ENCODE measurements around the gene NDUFS7. TPM values are rescaled to one million over a fixed set of nuclear protein-coding genes. Genes with fewer than 3 reads are reported as not detected.
A peak's percentile ranks its signal among the peaks of the same experiment; 100 is the strongest.

Gene NDUFS7
- total RNA-seq, 1 donor from 2014 or later: 71.7 TPM

DNA sequence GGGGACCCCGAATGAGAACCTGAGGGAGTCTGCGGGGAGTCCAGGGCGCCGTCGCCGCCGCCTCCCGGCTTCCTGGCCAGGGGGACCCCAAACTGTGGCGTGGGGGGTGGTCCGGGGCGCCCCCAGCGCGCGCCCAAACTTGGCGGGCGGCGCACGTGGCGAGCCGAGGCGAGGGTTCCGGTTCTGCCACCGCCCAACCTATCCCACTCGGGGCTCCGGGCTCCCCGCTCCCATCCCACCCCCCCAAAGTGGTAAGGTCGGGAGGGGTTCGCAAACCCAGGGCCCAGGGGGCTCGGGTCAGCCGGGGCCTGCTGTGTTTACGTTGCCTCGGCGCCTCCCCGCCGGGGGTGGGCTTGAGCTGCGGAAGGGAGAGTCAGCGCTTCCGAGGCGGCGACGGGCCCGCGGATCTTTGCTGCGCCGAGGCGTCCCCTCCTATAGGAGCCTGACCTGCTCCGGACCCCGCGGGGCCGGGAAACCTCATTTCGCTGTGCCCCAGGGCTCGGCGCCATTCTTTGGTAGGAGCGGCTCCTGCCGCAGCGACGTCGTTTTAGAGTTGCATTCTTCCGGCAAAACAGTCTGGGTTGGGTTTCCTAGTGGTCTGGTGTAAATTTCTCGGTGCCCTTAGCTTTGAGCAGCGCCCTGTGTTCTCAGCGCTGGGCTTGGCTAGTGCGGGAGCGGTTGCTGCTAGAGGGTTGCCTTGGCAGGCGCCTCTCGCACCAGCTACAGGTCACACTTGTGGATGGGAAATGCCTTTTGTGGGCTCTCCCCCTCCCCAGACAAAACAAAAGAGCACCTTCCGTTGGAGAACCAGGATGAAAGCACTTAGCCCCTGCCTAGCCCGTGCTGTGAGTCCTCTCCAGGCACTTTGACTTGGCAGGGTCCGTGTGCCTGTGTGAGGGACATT lies 24.8 kb downstream of the NDUFS7 start:
- peaks cover 12% of the 10 kb centered on the region for H3K36me3 Mint-ChIP-seq (ENCODE audit: unreplicated experiment)
- DNase-seq (ENCODE audit: extremely low spot score, unreplicated experiment): no peak
- TF ChIP-seq, protein P1, sequence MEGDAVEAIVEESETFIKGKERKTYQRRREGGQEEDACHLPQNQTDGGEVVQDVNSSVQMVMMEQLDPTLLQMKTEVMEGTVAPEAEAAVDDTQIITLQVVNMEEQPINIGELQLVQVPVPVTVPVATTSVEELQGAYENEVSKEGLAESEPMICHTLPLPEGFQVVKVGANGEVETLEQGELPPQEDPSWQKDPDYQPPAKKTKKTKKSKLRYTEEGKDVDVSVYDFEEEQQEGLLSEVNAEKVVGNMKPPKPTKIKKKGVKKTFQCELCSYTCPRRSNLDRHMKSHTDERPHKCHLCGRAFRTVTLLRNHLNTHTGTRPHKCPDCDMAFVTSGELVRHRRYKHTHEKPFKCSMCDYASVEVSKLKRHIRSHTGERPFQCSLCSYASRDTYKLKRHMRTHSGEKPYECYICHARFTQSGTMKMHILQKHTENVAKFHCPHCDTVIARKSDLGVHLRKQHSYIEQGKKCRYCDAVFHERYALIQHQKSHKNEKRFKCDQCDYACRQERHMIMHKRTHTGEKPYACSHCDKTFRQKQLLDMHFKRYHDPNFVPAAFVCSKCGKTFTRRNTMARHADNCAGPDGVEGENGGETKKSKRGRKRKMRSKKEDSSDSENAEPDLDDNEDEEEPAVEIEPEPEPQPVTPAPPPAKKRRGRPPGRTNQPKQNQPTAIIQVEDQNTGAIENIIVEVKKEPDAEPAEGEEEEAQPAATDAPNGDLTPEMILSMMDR (IDR thresholded peaks at IDR 0.05): no peak
- no peaks in the 10 kb centered on the region for H3K27me3 Mint-ChIP-seq (ENCODE audit: unreplicated experiment)
- H3K9me3 Mint-ChIP-seq (ENCODE audit: unreplicated experiment): no peaks in the 10 kb centered on the region
- H3K4me3 Mint-ChIP-seq (ENCODE audit: unreplicated experiment): peak overlapping the region; percentile 85
- peaks cover 44% of the 10 kb centered on the region for H3K4me1 Mint-ChIP-seq (ENCODE audit: unreplicated experiment)
- H3K27ac Mint-ChIP-seq (ENCODE audit: unreplicated experiment): peak overlapping the region; percentile 89

DNA sequence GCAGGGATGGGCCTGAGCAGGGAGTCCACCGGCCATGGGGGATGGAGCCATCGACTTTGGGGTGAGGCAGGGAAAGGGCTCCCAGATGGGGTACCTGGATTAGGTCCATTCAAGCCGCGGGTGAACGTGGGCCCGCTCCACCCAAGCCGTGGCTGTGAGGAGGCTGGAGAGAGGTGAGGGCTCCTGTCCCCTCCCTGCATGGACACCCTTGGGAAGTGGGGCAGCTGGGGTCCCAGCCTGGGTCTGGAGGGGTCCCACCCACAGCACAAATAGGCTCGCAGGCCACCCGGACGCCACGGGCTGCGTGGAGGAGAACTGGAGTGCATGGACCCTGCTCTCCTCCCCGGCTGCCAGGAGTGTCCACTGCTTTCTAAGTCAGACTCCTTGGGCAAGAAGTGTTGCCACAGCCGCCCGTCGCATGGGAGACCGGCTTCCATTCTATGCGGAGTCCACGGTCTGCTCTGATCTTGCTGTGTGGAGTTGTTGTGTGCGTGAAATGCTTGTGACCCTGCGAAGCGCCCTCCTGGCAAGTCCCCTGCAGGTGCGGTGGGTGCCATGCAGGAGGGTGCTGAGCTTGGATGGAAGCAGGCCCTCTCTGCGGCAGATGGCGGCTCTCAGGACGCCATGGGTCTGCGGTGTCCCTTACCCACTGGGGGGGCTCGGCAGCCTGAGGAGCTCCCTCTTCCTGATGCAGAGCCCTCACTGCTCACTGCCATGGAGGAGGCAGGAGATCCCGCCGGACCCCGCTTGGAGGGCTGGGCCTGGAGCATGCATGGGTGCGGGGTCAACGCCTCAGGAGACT lies 25.7 kb downstream of the NDUFS7 start:
- no peaks in the 10 kb centered on the region for H3K27me3 Mint-ChIP-seq (ENCODE audit: unreplicated experiment)
- H3K4me1 Mint-ChIP-seq (ENCODE audit: unreplicated experiment): peaks cover 47% of the 10 kb centered on the region
- peak overlapping the region; percentile 85 for H3K4me3 Mint-ChIP-seq (ENCODE audit: unreplicated experiment)
- no peaks in the 10 kb centered on the region for H3K9me3 Mint-ChIP-seq (ENCODE audit: unreplicated experiment)
- TF ChIP-seq, protein P1 (IDR thresholded peaks at IDR 0.05): no peak
- DNase-seq (ENCODE audit: extremely low spot score, unreplicated experiment): no peak
- H3K36me3 Mint-ChIP-seq (ENCODE audit: unreplicated experiment): peaks cover 12% of the 10 kb centered on the region
- H3K27ac Mint-ChIP-seq (ENCODE audit: unreplicated experiment): peak overlapping the region; percentile 89

DNA sequence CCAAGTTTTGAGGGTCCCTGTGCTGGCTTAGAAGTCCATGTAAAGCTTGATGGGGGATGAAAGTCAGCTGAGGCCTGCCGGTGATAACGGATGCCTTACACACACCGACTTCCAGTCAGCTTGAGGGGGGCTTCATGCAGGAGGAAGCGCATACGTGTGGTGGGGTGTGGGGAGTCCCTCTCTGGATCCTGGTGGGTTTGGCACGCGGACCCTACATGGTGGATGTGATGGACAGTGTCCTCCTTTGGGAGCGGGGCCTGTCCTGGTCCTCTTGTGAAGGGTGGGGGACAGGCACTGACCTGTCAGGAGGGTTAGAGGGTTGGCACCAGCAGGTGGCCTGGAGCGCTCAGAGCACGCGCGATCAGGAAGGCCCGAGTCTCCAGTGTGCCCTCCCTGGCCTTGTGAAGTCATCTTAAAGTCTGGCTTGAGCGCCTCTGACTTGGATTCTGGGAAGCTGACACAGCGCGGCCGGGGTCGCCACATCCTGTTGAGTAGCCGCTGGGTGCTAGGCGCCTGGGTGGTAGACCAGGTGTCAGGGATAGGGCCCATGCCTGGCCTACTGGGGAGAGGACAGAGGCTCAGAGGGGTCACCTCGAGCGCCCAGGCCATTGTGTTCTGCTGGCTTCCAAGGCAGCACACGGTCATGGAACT lies 26.6 kb downstream of the NDUFS7 start:
- TF ChIP-seq, protein P1 (IDR thresholded peaks at IDR 0.05): no peak
- H3K4me1 Mint-ChIP-seq (ENCODE audit: unreplicated experiment): peaks cover 52% of the 10 kb centered on the region
- DNase-seq (ENCODE audit: extremely low spot score, unreplicated experiment): no peak
- H3K27ac Mint-ChIP-seq (ENCODE audit: unreplicated experiment): peak overlapping the region; percentile 44
- no peaks in the 10 kb centered on the region for H3K27me3 Mint-ChIP-seq (ENCODE audit: unreplicated experiment)
- no peaks in the 10 kb centered on the region for H3K9me3 Mint-ChIP-seq (ENCODE audit: unreplicated experiment)
- peak overlapping the region; percentile 85 for H3K4me3 Mint-ChIP-seq (ENCODE audit: unreplicated experiment)
- H3K36me3 Mint-ChIP-seq (ENCODE audit: unreplicated experiment): peaks cover 12% of the 10 kb centered on the region

DNA sequence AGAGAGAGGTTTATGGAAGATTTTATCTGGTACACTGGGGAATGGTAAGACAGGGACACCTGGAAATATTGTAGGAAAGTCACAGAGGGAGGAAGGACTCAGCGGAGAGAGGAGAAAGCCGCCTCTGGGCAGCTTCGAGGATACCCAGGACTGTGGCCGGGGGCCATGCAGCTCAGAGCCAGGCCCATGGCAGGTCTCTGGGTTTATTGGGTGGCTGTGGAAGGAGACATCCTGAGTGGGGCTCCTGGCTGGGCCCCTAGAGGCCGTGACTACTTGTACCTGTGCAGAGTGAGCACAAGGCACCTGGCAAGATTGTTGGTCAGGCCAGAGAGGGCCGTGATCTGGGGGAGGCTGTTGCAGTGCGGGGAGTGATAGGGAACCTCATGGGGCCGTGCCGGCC lies 27.1 kb downstream of the NDUFS7 start:
- Mint-ChIP-seq H3K4me1 (ENCODE audit: unreplicated experiment) (peaks cover 56% of the 10 kb centered on the region), H3K36me3 (ENCODE audit: unreplicated experiment) (peaks cover 12% of the 10 kb centered on the region), H3K27ac (ENCODE audit: unreplicated experiment) (peak overlapping the region; percentile 44), H3K9me3 (ENCODE audit: unreplicated experiment) (no peaks in the 10 kb centered on the region), H3K27me3 (ENCODE audit: unreplicated experiment) (no peaks in the 10 kb centered on the region), H3K4me3 (ENCODE audit: unreplicated experiment) (peak overlapping the region; percentile 85)
- TF ChIP-seq, protein P1 (IDR thresholded peaks at IDR 0.05): no peak
- no peak for DNase-seq (ENCODE audit: extremely low spot score, unreplicated experiment)

Measured in osteocyte (in vitro differentiated cells).